ENCODE measurements around the gene SRGAP1. TPM values are rescaled to one million over a fixed set of nuclear protein-coding genes. Genes with fewer than 3 reads are reported as not detected.

SRGAP1 gene
- total and polyA plus RNA-seq, 2 donors from 2014 or later: 1.8 to 13.5 TPM

GRCh38 chr12:63980211-63980610 lies 135.7 kb downstream of the SRGAP1 start:
- no peak for TF ChIP-seq CTCF (IDR thresholded peaks at IDR 0.05; ENCODE audit: borderline replicate concordance, extremely low read depth, insufficient read depth)
- H3K36me3 ChIP-seq (ENCODE audit: control insufficient read depth in 2 of 3, insufficient read depth in 3 of 3, low read length in 3 of 3): no peaks in the 10 kb centered on the region
- H3K27me3 ChIP-seq (ENCODE audit: control insufficient read depth, insufficient read depth, low read length): no peaks in the 10 kb centered on the region
- no peak for DNase-seq
- FAIRE-seq: no peak
- H3K9ac ChIP-seq (ENCODE audit: low read length in 3 of 3): no peak overlapping the region
- no peaks in the 10 kb centered on the region for H3K9me3 ChIP-seq (ENCODE audit: control insufficient read depth in 2 of 3, insufficient read depth in 1 of 3, low read length in 3 of 3)
- H3K4me3 ChIP-seq (ENCODE audit: low read length in 3 of 3): no peak overlapping the region
- H3K4me1 ChIP-seq (ENCODE audit: control insufficient read depth in 2 of 3, insufficient read depth in 2 of 3, low read depth in 1 of 3, low read length in 3 of 3): no peaks in the 10 kb centered on the region
- no peak overlapping the region for H3K27ac ChIP-seq (ENCODE audit: low read depth in 2 of 2, low read length in 2 of 2)
- intact Hi-C loops (cut with DNase I): no loop called here

- Histone ChIP-seq H3K4me1 (ENCODE audit: control insufficient read depth in 2 of 3, insufficient read depth in 2 of 3, low read depth in 1 of 3, low read length in 3 of 3) (no peaks in the 10 kb centered on the region), H3K9me3 (ENCODE audit: control insufficient read depth in 2 of 3, insufficient read depth in 1 of 3, low read length in 3 of 3) (no peaks in the 10 kb centered on the region), H3K4me3 (ENCODE audit: low read length in 3 of 3) (no peak overlapping the region), H3K36me3 (ENCODE audit: control insufficient read depth in 2 of 3, insufficient read depth in 3 of 3, low read length in 3 of 3) (no peaks in the 10 kb centered on the region), H3K9ac (ENCODE audit: low read length in 3 of 3) (no peak overlapping the region), H3K27me3 (ENCODE audit: control insufficient read depth, insufficient read depth, low read length) (no peaks in the 10 kb centered on the region), H3K27ac (ENCODE audit: low read depth in 2 of 2, low read length in 2 of 2) (no peak overlapping the region)
- no peak for TF ChIP-seq CTCF (IDR thresholded peaks at IDR 0.05; ENCODE audit: borderline replicate concordance, extremely low read depth, insufficient read depth)
- intact Hi-C loops (cut with DNase I): no loop called here
- DNase-seq (no peak), FAIRE-seq (no peak)
Measured at GRCh38 chr12:63981343-63981742, 136.8 kb downstream of the SRGAP1 start.

- intact Hi-C loops (cut with DNase I): no loop called here
- Histone ChIP-seq H3K4me3 (ENCODE audit: low read length in 3 of 3) (no peak overlapping the region), H3K4me1 (ENCODE audit: control insufficient read depth in 2 of 3, insufficient read depth in 2 of 3, low read depth in 1 of 3, low read length in 3 of 3) (no peaks in the 10 kb centered on the region), H3K27ac (ENCODE audit: low read depth in 2 of 2, low read length in 2 of 2) (no peak overlapping the region), H3K9ac (ENCODE audit: low read length in 3 of 3) (no peak overlapping the region), H3K36me3 (ENCODE audit: control insufficient read depth in 2 of 3, insufficient read depth in 3 of 3, low read length in 3 of 3) (no peaks in the 10 kb centered on the region), H3K27me3 (ENCODE audit: control insufficient read depth, insufficient read depth, low read length) (no peaks in the 10 kb centered on the region), H3K9me3 (ENCODE audit: control insufficient read depth in 2 of 3, insufficient read depth in 1 of 3, low read length in 3 of 3) (no peaks in the 10 kb centered on the region)
- no peak for DNase-seq
- no peak for TF ChIP-seq CTCF (IDR thresholded peaks at IDR 0.05; ENCODE audit: borderline replicate concordance, extremely low read depth, insufficient read depth)
- no peak for FAIRE-seq
Measured at GRCh38 chr12:63982604-63983295, 138.2 kb downstream of the SRGAP1 start.

- intact Hi-C loops (cut with DNase I): no loop called here
- DNase-seq (no peak), FAIRE-seq (no peak)
- H3K27me3 ChIP-seq (ENCODE audit: control insufficient read depth, insufficient read depth, low read length): no peaks in the 10 kb centered on the region
- H3K27ac ChIP-seq (ENCODE audit: low read depth in 2 of 2, low read length in 2 of 2): no peak overlapping the region
- TF ChIP-seq CTCF (IDR thresholded peaks at IDR 0.05; ENCODE audit: borderline replicate concordance, extremely low read depth, insufficient read depth): no peak
- no peak overlapping the region for H3K9ac ChIP-seq (ENCODE audit: low read length in 3 of 3)
- H3K4me1 ChIP-seq (ENCODE audit: control insufficient read depth in 2 of 3, insufficient read depth in 2 of 3, low read depth in 1 of 3, low read length in 3 of 3): peaks cover 0 to 9% (median 8%) of the 10 kb centered on the region in 3 donors
- H3K9me3 ChIP-seq (ENCODE audit: control insufficient read depth in 2 of 3, insufficient read depth in 1 of 3, low read length in 3 of 3): no peaks in the 10 kb centered on the region
- H3K36me3 ChIP-seq (ENCODE audit: control insufficient read depth in 2 of 3, insufficient read depth in 3 of 3, low read length in 3 of 3): no peaks in the 10 kb centered on the region
- no peak overlapping the region for H3K4me3 ChIP-seq (ENCODE audit: low read length in 3 of 3)
Measured at GRCh38 chr12:63985456-63985855, 141.0 kb downstream of the SRGAP1 start.

All from kidney (tissue), 14 donors.